GM20000 (cell line): ENCODE results near the gene SPAM1.

Experiments used
- DNase-seq: peaks from one replicate; pipeline ENCODE4 v3.0.0; 2012; ENCODE audit warnings: low spot score
- CTCF ChIP-seq: IDR thresholded peaks from 2 replicates; pipeline ENCODE4 v1.5.1; 2012; ENCODE audit warnings: mild to moderate bottlenecking, control low read depth; ENCODE audit errors: extremely low read depth, missing control alignments

SPAM1 gene

DNA sequence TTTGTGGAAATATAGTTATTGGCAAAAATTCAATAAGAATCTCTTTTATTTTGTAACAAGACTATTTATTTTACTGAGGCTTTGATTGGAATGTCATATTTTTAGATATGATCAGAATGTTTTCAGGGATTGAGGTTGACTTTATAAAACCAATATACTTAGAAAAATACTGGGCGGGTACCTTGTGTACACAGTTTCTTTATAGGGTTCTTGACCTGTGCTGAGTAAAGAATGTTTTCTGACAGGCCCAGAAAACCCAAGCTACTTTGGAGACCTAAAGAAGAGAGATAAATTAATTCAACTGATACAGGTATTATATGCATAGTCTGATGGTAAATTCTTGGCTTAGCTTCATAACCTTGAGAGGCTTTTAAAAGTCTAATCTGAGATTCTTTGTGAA, 23.9 kb upstream of the SPAM1 start:
- no peak for DNase-seq
- no peak for TF ChIP-seq CTCF

DNA sequence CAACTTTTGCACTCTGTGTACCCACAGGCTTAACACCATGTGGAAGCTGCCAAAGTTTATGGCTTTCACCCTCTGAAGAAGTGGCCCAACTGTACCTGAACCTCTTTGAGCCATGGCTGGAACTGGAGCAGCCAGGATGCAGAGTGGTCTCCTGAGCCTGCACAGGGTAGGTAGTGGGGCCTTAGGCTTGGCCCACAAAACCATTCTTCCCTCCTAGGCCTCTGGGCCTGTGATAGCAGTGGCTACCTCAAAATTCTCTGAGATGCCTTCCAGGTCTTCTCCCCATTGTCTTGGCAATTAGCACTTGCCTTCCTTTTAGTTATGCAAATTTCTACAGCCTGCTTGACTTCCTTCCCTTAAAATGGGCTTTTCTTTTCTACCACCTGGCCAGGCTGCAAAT, 19.3 kb upstream of the SPAM1 start:
- DNase-seq = no peak
- no peak for TF ChIP-seq CTCF

DNA sequence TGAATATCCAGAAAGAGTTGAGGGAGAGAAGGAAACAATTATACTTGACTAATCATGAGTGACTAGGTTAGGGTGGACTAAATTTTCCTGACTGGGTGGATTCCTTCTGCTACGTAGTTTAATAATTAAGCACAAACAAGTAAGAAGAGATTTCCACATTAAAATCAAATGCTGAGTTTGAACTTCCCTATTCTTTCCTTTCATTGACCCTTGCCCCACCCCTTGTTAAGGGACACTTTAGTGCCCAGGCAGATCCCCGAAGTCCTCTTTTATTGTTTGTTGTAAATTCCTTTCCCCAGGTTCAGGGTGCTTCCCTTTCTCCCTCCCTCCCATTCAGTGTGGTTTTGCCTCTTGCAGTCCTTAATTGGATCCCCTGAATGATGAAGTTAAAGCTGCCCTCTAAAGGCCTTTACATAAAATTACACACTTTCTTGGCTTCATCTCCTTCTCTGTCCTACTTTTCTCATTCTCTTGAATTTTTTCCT, 8.8 kb upstream of the SPAM1 start:
- TF ChIP-seq CTCF = no peak
- DNase-seq = peak; percentile 14

GRCh38 chr7:123917878-123918277, 7.2 kb upstream of the SPAM1 start:
- TF ChIP-seq CTCF = no peak
- DNase-seq = no peak

- DNase-seq = no peak
- no peak for TF ChIP-seq CTCF
Measured at GRCh38 chr7:123918309-123918708, 6.7 kb upstream of the SPAM1 start.

DNA sequence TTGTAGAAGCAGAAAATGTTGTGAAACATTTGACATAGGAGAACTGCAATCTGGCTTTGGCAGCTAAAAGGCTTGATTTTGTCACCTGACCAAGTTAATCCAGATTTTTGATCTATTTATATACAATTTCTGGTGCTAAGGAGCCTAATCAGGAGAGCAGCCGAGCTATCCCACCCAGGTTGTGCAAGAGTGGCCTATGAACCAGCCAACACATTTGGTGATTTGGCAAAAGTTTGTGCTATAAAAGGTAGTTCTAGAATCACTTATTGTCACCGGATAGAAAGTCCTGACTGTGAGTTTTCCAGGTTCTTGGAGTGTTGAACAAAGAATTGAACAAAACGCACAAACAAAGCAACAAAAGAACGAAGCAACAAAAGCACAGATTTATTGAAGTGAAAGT, 1.4 kb upstream of the SPAM1 start:
- no peak for TF ChIP-seq CTCF
- DNase-seq = no peak

GRCh38 chr7:123929107-123929506, 4.1 kb downstream of the SPAM1 start:
- TF ChIP-seq CTCF = no peak
- DNase-seq = no peak
